Lung (tissue), 12 donors: Measurements from ENCODE around the gene LUZP1. TPM values are rescaled to one million over a fixed set of nuclear protein-coding genes. Genes with fewer than 3 reads are reported as not detected.

Experiments
- ATAC-seq: fragments of 200-7000 bp; cut with Tn5 transposase; one replicate; pipeline ENCODE4 v1.9.1; 2020; ENCODE audit warnings: moderate number of reproducible peaks; ENCODE audit not compliant: insufficient read depth, low FRiP score
- DNase-seq, 3 donors: peaks; one replicate each; pipeline ENCODE4 v3.0.0-alpha.2; 2013 to 2017
- H3K27ac ChIP-seq, 2 donors: one replicate each; pipeline ENCODE4 v1.5.1; 2013; ENCODE audit warnings: mild to moderate bottlenecking in 2 of 2, moderate library complexity in 2 of 2, control low read depth in 1 of 2, inconsistent platforms in 1 of 2, low read depth in 1 of 2, low read length in 1 of 2
- H3K27me3 ChIP-seq, 3 donors: one replicate each; pipeline ENCODE4 v1.5.1; 2013; ENCODE audit warnings: low read length in 2 of 3; ENCODE audit not compliant: control insufficient read depth in 3 of 3, insufficient read depth in 3 of 3
- H3K36me3 ChIP-seq, 4 donors: one replicate each; pipeline ENCODE4 v1.5.1; 2013; ENCODE audit warnings: low read length in 4 of 4, mild to moderate bottlenecking in 1 of 4, moderate library complexity in 1 of 4; ENCODE audit not compliant: control insufficient read depth in 4 of 4, insufficient read depth in 4 of 4
- H3K4me1 ChIP-seq, 5 donors: one replicate each; pipeline ENCODE4 v1.5.1; 2013; ENCODE audit warnings: low read length in 5 of 5, mild to moderate bottlenecking in 2 of 5, moderate library complexity in 1 of 5; ENCODE audit not compliant: control insufficient read depth in 5 of 5, insufficient read depth in 5 of 5
- H3K4me3 ChIP-seq: one replicate; pipeline ENCODE4 v1.5.1; 2013; ENCODE audit warnings: mild to moderate bottlenecking, control low read depth, moderate library complexity
- H3K9ac ChIP-seq, 2 donors: one replicate each; pipeline ENCODE4 v1.5.1; 2013; ENCODE audit warnings: low read length in 2 of 2, control low read depth in 1 of 2; ENCODE audit not compliant: insufficient read depth in 1 of 2
- H3K9me3 ChIP-seq, 4 donors: one replicate each; pipeline ENCODE4 v1.5.1; 2013; ENCODE audit warnings: low read length in 3 of 4, mild to moderate bottlenecking in 1 of 4, moderate library complexity in 1 of 4; ENCODE audit not compliant: control insufficient read depth in 4 of 4, insufficient read depth in 3 of 4
- WGBS, 2 donors: extraction: QIAGEN DNeasy Blood & Tissue Kit; methylation state at CpG; one replicate each; pipeline ENCODE4 v1.1.7; 2013; 5-methylcytosine and 5-hydroxymethylcytosine counted together
- polyA plus RNA-seq, 2 donors: library from polyadenylated mRNA; stranded (reverse); fragments of 200-250 nt; gene quantifications; one replicate each; pipeline ENCODE4 v1.2.1, GENCODE V29; 2013
- total RNA-seq, 2 donors: library from RNA; depleted of rRNA in 1 of 2; stranded (reverse); fragments of >200 nt in 1 of 2; gene quantifications; one replicate each; pipeline ENCODE4 v1.2.1, GENCODE V29; 2014 to 2021
- TF ChIP-seq, protein P1 (sequence below): IDR thresholded peaks from 2 replicates; pipeline ENCODE4 v1.5.1; 2012; ENCODE audit warnings: mild to moderate bottlenecking; ENCODE audit errors: control extremely low read depth, extremely low read depth
- donor health status: control.
- donor health status: control.
- donor health status: Bipolar disorder and iron deficiency.
- donor health status: healthy.
- donor health status: DM: yes; HTN: yes; CAD: no.

The LUZP1 gene
- total and polyA plus RNA-seq, 4 donors: 4.0 to 27.5 (median 17.7) TPM

DNA sequence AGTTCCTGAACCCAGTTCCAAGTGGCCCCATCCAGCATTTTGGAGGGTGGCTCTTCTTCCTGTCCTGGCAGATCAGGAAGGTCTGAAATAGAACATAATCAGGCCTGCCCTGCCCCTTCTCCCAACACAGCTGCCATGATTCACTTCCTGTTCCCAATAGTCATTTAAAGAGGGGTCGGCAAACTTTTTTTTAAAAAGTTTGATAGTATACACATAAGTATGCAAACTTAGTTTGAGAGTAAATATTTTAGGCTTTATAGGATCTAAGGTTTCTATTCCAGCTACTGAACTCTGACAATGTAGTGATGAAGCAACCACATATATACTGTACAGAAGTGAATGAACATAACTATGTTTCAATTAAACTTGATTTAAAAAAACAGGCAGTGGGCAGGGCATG, 66.4 kb downstream of the LUZP1 start:
- WGBS, 2 donors: 10 to 20% methylated on average over 1 of the region's 1 CpG

DNA sequence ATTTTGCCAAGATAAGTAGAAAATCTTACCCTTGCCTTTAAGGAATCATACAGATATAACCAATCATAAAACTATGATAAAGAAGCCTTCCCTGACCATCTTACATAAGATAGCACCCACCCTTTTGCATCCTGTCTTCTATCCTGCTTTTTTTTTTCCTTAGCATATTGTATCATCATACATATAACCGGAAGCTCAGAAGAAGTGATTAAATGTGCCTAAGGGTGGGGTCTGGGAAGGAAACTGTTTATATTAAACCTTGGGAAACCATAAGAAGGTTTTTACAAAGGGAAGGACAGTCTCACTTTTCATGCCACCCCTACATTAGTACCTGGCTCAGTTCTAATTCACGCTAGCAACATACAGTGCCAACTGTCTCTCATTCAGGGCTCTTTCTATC, 66.8 kb downstream of the LUZP1 start:
- TF ChIP-seq, protein P1, sequence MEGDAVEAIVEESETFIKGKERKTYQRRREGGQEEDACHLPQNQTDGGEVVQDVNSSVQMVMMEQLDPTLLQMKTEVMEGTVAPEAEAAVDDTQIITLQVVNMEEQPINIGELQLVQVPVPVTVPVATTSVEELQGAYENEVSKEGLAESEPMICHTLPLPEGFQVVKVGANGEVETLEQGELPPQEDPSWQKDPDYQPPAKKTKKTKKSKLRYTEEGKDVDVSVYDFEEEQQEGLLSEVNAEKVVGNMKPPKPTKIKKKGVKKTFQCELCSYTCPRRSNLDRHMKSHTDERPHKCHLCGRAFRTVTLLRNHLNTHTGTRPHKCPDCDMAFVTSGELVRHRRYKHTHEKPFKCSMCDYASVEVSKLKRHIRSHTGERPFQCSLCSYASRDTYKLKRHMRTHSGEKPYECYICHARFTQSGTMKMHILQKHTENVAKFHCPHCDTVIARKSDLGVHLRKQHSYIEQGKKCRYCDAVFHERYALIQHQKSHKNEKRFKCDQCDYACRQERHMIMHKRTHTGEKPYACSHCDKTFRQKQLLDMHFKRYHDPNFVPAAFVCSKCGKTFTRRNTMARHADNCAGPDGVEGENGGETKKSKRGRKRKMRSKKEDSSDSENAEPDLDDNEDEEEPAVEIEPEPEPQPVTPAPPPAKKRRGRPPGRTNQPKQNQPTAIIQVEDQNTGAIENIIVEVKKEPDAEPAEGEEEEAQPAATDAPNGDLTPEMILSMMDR: no peak
- no peak for ATAC-seq
- peaks cover 0 to 4% (median 3%) of the 10 kb centered on the region in 4 donors for H3K36me3 ChIP-seq
- H3K9me3 ChIP-seq: no peaks in the 10 kb centered on the region
- peak overlapping the region; percentile 59 to 70 for H3K27ac ChIP-seq
- peaks cover 0 to 50% (median 6%) of the 10 kb centered on the region in 5 donors for H3K4me1 ChIP-seq
- no peak overlapping the region for H3K9ac ChIP-seq
- 77 to 86% methylated on average over 2 of the region's 2 CpGs for WGBS, 2 donors
- H3K4me3 ChIP-seq: no peak overlapping the region
- DNase-seq: no peak
- H3K27me3 ChIP-seq: no peaks in the 10 kb centered on the region

More for the DNA sequence above, 66.4 kb downstream of the LUZP1 start:
- Histone ChIP-seq H3K4me3 (no peak overlapping the region), H3K4me1 (peaks cover 0 to 50% (median 6%) of the 10 kb centered on the region in 5 donors), H3K9ac (no peak overlapping the region), H3K27ac (peak overlapping the region; percentile 59 to 70), H3K27me3 (no peaks in the 10 kb centered on the region), H3K36me3 (peaks cover 0 to 6% (median 3%) of the 10 kb centered on the region in 4 donors), H3K9me3 (no peaks in the 10 kb centered on the region)
- TF ChIP-seq, protein P1: no peak
- ATAC-seq: no peak
- no peak for DNase-seq

DNA sequence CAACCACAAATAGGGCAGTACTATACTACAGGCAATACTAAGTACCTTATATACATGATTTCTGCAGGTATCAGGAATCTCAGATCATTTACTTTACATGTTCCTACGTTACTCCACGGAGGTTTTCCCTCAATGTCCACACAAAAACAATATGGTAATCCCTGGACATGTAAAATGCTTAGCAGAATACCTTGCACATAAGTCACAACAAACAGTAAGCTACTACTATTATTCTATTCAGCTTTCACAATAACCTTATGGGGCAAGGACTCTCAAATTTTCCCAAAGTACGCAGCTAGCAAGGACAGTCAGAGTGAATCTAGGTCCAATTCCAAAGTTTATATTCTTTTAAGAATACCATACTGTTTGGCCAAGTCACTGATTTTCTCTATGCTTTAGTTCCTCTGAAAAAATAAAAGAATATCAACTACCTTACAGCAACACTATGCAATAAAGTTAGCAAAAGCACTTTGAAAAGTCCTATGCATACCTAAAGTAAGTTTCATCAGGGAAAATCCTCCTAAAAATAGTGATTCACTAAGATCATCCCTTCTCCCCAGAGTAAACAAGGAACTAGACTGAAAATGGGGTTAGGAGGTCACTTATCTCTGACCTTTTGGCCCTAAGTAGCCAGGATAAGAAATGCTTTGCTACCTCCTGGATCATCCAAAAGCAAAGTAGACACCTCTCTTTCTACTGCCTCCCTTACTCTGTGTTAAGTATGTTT, 67.4 kb downstream of the LUZP1 start:
- no peaks in the 10 kb centered on the region for H3K9me3 ChIP-seq
- TF ChIP-seq, protein P1: no peak
- 85 to 95% methylated on average over 3 of the region's 3 CpGs for WGBS, 2 donors
- ATAC-seq: no peak
- H3K9ac ChIP-seq: no peak overlapping the region
- peaks cover 0 to 50% (median 6%) of the 10 kb centered on the region in 5 donors for H3K4me1 ChIP-seq
- no peaks in the 10 kb centered on the region for H3K27me3 ChIP-seq
- no peaks in the 10 kb centered on the region for H3K36me3 ChIP-seq
- no peak for DNase-seq
- peak overlapping the region in 1 of 2 donors; percentile 70 for H3K27ac ChIP-seq
- no peak overlapping the region for H3K4me3 ChIP-seq
